HUES64 (cell line): ENCODE results near the gene RNF181.
A peak's percentile ranks its signal among the peaks of the same experiment; 100 is the strongest.

Experiments
- H3K27ac ChIP-seq: 2 replicates; pipeline ENCODE4 v1.7.0; 2013; ENCODE audit warnings: low read depth, low read length, inconsistent platforms
- H3K27me3 ChIP-seq: 2 replicates; pipeline ENCODE4 v1.6.1; 2013; ENCODE audit warnings: mild to moderate bottlenecking, low read length; ENCODE audit not compliant: insufficient read depth
- H3K36me3 ChIP-seq: 2 replicates; pipeline ENCODE4 v1.6.1; 2013; ENCODE audit warnings: mild to moderate bottlenecking, low read length; ENCODE audit not compliant: insufficient read depth
- H3K4me1 ChIP-seq: 2 replicates; pipeline ENCODE4 v1.6.1; 2013; ENCODE audit warnings: mild to moderate bottlenecking, low read length, moderate library complexity; ENCODE audit not compliant: insufficient read depth
- H3K4me3 ChIP-seq: 2 replicates; pipeline ENCODE4 v1.5.1; 2013; ENCODE audit warnings: mild to moderate bottlenecking, low read length, moderate library complexity
- H3K9ac ChIP-seq: 2 replicates; pipeline ENCODE4 v1.6.1; 2013; ENCODE audit warnings: mild to moderate bottlenecking, low read depth, low read length
- H3K9me3 ChIP-seq: 2 replicates; pipeline ENCODE4 v1.6.1; 2013; ENCODE audit warnings: low read depth, low read length; ENCODE audit not compliant: insufficient read depth
- WGBS: fragments of 150-250, 120-280 bp; methylation state at CpG from one replicate; pipeline ENCODE4 v1.1.7; 2013; ENCODE audit warnings: missing lambda C conversion rate; 5-methylcytosine and 5-hydroxymethylcytosine counted together

RNF181 gene

GRCh38 chr2:85577386-85578242 lies 17.9 kb upstream of the RNF181 start, which contains the start of gene VAMP8:
VAMP8 (plus strand) TSS chr2:85577586; CDS start chr2:85577647, 61 bp downstream.
- Histone ChIP-seq H3K27me3 (peaks cover 44% of the 10 kb centered on the region), H3K27ac (peak within 1 kb of the TSS; percentile 63), H3K9me3 (no peaks in the 10 kb centered on the region), H3K4me3 (peak within 1 kb of the TSS; percentile 61), H3K4me1 (peaks cover 27% of the 10 kb centered on the region), H3K9ac (peak within 1 kb of the TSS; percentile 35), H3K36me3 (no peaks in the 10 kb centered on the region)
- WGBS, result 11% methylated on average over 19 of the region's 19 CpGs

- H3K27me3 ChIP-seq, result peaks cover 44% of the 10 kb centered on the region
- H3K9me3 ChIP-seq, result no peaks in the 10 kb centered on the region
- no peaks in the 10 kb centered on the region for H3K36me3 ChIP-seq
- 40% methylated on average over 19 of the region's 19 CpGs for WGBS
- peak overlapping the region; percentile 66; the same call in 1 of the 2 replicates for H3K27ac ChIP-seq
- H3K9ac ChIP-seq, result no peak overlapping the region
- H3K4me1 ChIP-seq, result peaks cover 27% of the 10 kb centered on the region
- H3K4me3 ChIP-seq, result peak overlapping the region; percentile 61
Observed at GRCh38 chr2:85578243-85579180, 17.0 kb upstream of the RNF181 start.

- Histone ChIP-seq H3K27me3 (peaks cover 46% of the 10 kb centered on the region), H3K9ac (no peak overlapping the region), H3K27ac (peak overlapping the region; percentile 66; the same call in 1 of the 2 replicates), H3K9me3 (no peaks in the 10 kb centered on the region), H3K36me3 (no peaks in the 10 kb centered on the region), H3K4me3 (no peak overlapping the region; the same call in 1 of the 2 replicates), H3K4me1 (peaks cover 27% of the 10 kb centered on the region)
- WGBS, result 15% methylated on average over 6 of the region's 6 CpGs
Observed at GRCh38 chr2:85579266-85579935, 16.1 kb upstream of the RNF181 start.

- WGBS, result 72% methylated on average over 3 of the region's 3 CpGs
- Histone ChIP-seq H3K36me3 (no peaks in the 10 kb centered on the region), H3K27me3 (peaks cover 49% of the 10 kb centered on the region), H3K27ac (no peak overlapping the region), H3K4me3 (no peak overlapping the region), H3K4me1 (peaks cover 33% of the 10 kb centered on the region), H3K9ac (no peak overlapping the region), H3K9me3 (no peaks in the 10 kb centered on the region)
Observed at GRCh38 chr2:85580206-85580605, 15.3 kb upstream of the RNF181 start.

- Histone ChIP-seq H3K9me3 (no peaks in the 10 kb centered on the region), H3K4me3 (no peak overlapping the region), H3K4me1 (peaks cover 37% of the 10 kb centered on the region), H3K27ac (no peak overlapping the region), H3K9ac (no peak overlapping the region), H3K27me3 (peaks cover 49% of the 10 kb centered on the region), H3K36me3 (no peaks in the 10 kb centered on the region)
- 91% methylated on average over 1 of the region's 1 CpG for WGBS
Observed at GRCh38 chr2:85582492-85582891, 13.1 kb upstream of the RNF181 start.

GRCh38 chr2:85583667-85584353 lies 11.7 kb upstream of the RNF181 start:
- Histone ChIP-seq H3K27ac (no peak overlapping the region), H3K4me1 (peaks cover 24% of the 10 kb centered on the region), H3K36me3 (no peaks in the 10 kb centered on the region), H3K4me3 (peak overlapping the region; percentile 54), H3K27me3 (peaks cover 49% of the 10 kb centered on the region), H3K9ac (no peak overlapping the region), H3K9me3 (no peaks in the 10 kb centered on the region)
- 92% methylated on average over 16 of the region's 16 CpGs for WGBS

GRCh38 chr2:85584354-85584856 lies 11.1 kb upstream of the RNF181 start, which contains the start of gene VAMP5:
VAMP5 (plus strand) TSS chr2:85584431; CDS start chr2:85584491, 60 bp downstream.
- H3K4me3 ChIP-seq, result peak within 1 kb of the TSS; percentile 54
- H3K27me3 ChIP-seq, result peaks cover 49% of the 10 kb centered on the region
- H3K27ac ChIP-seq, result no peak within 1 kb of the TSS
- no peaks in the 10 kb centered on the region for H3K9me3 ChIP-seq
- H3K9ac ChIP-seq, result peak within 1 kb of the TSS; percentile 47; the same call in 1 of the 2 replicates
- peaks cover 18% of the 10 kb centered on the region for H3K4me1 ChIP-seq
- H3K36me3 ChIP-seq, result no peaks in the 10 kb centered on the region
- 92% methylated on average over 52 of the region's 52 CpGs for WGBS

GRCh38 chr2:85584857-85585780 lies 10.4 kb upstream of the RNF181 start:
- Histone ChIP-seq H3K4me3 (peak overlapping the region; percentile 54), H3K36me3 (no peaks in the 10 kb centered on the region), H3K27ac (no peak overlapping the region), H3K27me3 (peaks cover 52% of the 10 kb centered on the region), H3K9ac (peak overlapping the region; percentile 47; the same call in 1 of the 2 replicates), H3K9me3 (no peaks in the 10 kb centered on the region), H3K4me1 (peaks cover 13% of the 10 kb centered on the region)
- WGBS, result 81% methylated on average over 9 of the region's 9 CpGs

GRCh38 chr2:85585781-85586105 lies 9.8 kb upstream of the RNF181 start:
- Histone ChIP-seq H3K9me3 (no peaks in the 10 kb centered on the region), H3K27ac (no peak overlapping the region), H3K36me3 (no peaks in the 10 kb centered on the region), H3K27me3 (peaks cover 56% of the 10 kb centered on the region), H3K4me1 (peaks cover 11% of the 10 kb centered on the region), H3K9ac (no peak overlapping the region), H3K4me3 (no peak overlapping the region)
- 79% methylated on average over 1 of the region's 1 CpG for WGBS
